Measurements from ENCODE around the gene LEMD3. TPM values are rescaled to one million over a fixed set of nuclear protein-coding genes. Genes with fewer than 3 reads are reported as not detected.

Gene LEMD3
- polyA plus RNA-seq, 4 donors = 4.9 to 29.5 (median 6.7) TPM

DNA sequence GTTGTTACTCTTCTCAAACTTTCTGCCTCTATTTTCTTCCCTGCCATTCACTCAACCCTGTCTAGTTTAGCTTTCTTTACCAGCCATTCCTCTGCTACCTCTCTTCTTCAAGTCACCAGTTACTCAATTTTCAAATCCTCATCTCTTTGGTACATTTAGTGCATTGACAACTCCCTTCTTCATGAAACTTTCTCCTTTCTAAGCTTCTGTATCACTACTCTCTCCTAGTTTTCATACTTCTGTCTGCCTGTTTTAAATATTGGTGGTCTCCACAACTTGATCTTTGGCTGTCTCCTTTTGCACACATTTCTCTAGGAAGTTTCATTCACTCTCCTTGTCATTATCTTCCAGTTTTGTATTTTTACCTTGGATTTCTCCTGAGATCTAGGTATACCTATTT, 6.0 kb downstream of the LEMD3 start:
- Histone ChIP-seq H3K9me3 (ENCODE audit: control insufficient read depth in 2 of 2, insufficient read depth in 1 of 2, low read depth in 1 of 2, low read length in 1 of 2) (no peaks in the 10 kb centered on the region), H3K36me3 (ENCODE audit: control insufficient read depth in 3 of 3, insufficient read depth in 2 of 3, low read depth in 1 of 3, low read length in 3 of 3) (peaks cover 0 to 7% (median 3%) of the 10 kb centered on the region in 3 donors), H3K4me1 (ENCODE audit: control insufficient read depth in 3 of 3, insufficient read depth in 2 of 3, low read depth in 1 of 3, low read length in 2 of 3) (peaks cover 3 to 12% (median 5%) of the 10 kb centered on the region in 3 donors), H3K27ac (ENCODE audit: low read depth in 1 of 3, low read length in 2 of 3) (no peak overlapping the region), H3K4me3 (ENCODE audit: low read depth in 1 of 3, low read length in 3 of 3) (no peak overlapping the region), H3K27me3 (ENCODE audit: control insufficient read depth in 3 of 3, insufficient read depth in 3 of 3, low read length in 3 of 3) (no peaks in the 10 kb centered on the region)
- FAIRE-seq (no peak), DNase-seq (no peak)

DNA sequence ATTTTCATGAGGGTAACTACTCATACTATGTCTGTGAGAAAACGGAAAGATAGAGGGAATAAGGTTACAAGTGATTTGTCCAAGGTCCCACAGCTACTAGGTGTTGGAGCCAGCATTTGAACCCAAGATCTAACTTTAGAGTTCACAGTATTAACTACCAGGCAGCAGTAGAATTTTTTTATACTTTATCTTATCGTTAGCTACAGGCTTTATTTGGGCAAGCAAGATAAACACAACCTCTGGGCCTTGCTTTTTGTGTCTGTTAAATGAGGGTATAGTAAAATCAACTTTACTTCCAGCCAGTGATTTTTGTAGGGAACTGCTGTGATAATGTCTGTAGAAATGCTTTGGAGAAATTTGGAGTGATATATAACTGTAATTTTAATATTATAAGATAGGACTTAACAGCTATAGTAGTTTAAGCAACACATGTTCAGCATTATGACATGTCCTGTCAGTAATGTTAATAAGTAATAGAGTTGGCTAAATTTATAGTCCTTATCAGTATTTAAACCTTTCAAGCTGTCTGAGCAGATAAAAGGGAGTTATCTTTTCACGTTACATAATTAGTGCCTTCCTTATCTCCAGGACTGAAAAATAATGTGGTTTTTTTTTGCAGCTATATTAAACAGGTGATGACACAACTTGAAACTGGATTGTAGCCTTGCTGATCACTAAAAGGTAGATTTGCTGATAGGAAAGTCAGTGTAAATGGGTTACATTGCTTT, 12.8 kb downstream of the LEMD3 start:
- Histone ChIP-seq H3K27me3 (ENCODE audit: control insufficient read depth in 3 of 3, insufficient read depth in 3 of 3, low read length in 3 of 3) (no peaks in the 10 kb centered on the region), H3K4me1 (ENCODE audit: control insufficient read depth in 3 of 3, insufficient read depth in 2 of 3, low read depth in 1 of 3, low read length in 2 of 3) (peaks cover 0 to 2% (median 2%) of the 10 kb centered on the region in 3 donors), H3K27ac (ENCODE audit: low read depth in 1 of 3, low read length in 2 of 3) (no peak overlapping the region), H3K4me3 (ENCODE audit: low read depth in 1 of 3, low read length in 3 of 3) (no peak overlapping the region), H3K9me3 (ENCODE audit: control insufficient read depth in 2 of 2, insufficient read depth in 1 of 2, low read depth in 1 of 2, low read length in 1 of 2) (no peaks in the 10 kb centered on the region), H3K36me3 (ENCODE audit: control insufficient read depth in 3 of 3, insufficient read depth in 2 of 3, low read depth in 1 of 3, low read length in 3 of 3) (peaks cover 0 to 9% (median 3%) of the 10 kb centered on the region in 3 donors)
- DNase-seq (peak; percentile 65 to 75), FAIRE-seq (no peak)
- WGBS, 3 donors = 14 to 59% (median 26%) methylated on average over 3 of the region's 3 CpGs

DNA sequence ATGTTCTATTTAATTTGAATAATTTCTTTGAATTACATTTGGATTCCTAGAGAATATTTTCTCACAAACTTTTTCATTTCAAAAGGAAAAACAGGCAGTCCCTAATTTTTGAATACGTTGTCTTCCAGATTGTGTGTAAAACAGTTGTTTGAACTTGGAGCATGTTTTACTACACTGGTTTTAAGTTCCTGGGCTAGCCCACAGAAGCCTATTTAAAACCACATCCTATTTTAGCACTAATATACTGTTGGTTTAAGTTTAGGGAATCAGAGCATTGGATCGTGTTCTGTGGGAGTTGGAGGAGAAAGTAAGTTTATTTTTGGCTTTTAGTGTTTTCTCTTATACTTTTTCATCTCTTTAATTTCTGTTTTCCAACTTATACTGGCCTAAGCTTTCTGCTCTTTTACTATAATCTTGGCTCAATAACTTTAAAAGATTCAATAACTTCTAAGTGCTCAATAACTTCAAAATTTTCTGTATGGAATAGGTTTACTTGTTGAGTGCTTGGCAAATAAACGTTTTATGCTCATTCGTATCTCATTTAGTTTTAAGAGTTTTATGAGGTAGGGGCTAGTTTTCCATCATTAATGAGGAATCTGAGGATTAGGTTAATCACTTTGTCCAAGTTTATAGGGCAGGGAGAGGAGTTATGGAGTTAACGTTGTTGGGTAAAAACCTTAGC, 14.9 kb downstream of the LEMD3 start:
- 84 to 95% (median 92%) methylated on average over 5 of the region's 5 CpGs for WGBS, 3 donors
- Histone ChIP-seq H3K27me3 (ENCODE audit: control insufficient read depth in 3 of 3, insufficient read depth in 3 of 3, low read length in 3 of 3) (no peaks in the 10 kb centered on the region), H3K4me1 (ENCODE audit: control insufficient read depth in 3 of 3, insufficient read depth in 2 of 3, low read depth in 1 of 3, low read length in 2 of 3) (peaks cover 2 to 5% (median 2%) of the 10 kb centered on the region in 3 donors), H3K4me3 (ENCODE audit: low read depth in 1 of 3, low read length in 3 of 3) (no peak overlapping the region), H3K27ac (ENCODE audit: low read depth in 1 of 3, low read length in 2 of 3) (no peak overlapping the region), H3K9me3 (ENCODE audit: control insufficient read depth in 2 of 2, insufficient read depth in 1 of 2, low read depth in 1 of 2, low read length in 1 of 2) (no peaks in the 10 kb centered on the region), H3K36me3 (ENCODE audit: control insufficient read depth in 3 of 3, insufficient read depth in 2 of 3, low read depth in 1 of 3, low read length in 3 of 3) (peaks cover 0 to 5% (median 0%) of the 10 kb centered on the region in 3 donors)
- no peak for FAIRE-seq
- no peak for DNase-seq

DNA sequence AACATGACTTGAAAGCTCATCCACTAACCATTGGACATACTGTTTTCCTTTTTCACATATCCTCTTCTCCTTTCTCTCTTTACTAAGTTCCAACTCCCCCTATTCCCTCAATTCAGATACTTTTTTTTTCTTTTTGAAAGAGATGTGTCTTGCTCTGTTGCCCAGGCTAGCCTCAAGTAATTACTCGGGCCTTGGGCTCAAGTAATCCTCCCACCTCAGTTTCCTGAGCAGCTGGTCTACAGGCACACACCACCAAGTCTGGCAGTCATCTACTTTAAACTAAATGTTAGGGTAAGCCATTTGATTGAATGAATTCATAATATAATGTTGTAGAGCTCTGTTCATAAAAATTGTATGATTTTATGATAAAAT, 15.5 kb downstream of the LEMD3 start:
- peaks cover 2 to 5% (median 2%) of the 10 kb centered on the region in 3 donors for H3K4me1 ChIP-seq (ENCODE audit: control insufficient read depth in 3 of 3, insufficient read depth in 2 of 3, low read depth in 1 of 3, low read length in 2 of 3)
- H3K36me3 ChIP-seq (ENCODE audit: control insufficient read depth in 3 of 3, insufficient read depth in 2 of 3, low read depth in 1 of 3, low read length in 3 of 3) = peaks cover 0 to 4% (median 0%) of the 10 kb centered on the region in 3 donors
- FAIRE-seq (no peak), DNase-seq (no peak)
- H3K4me3 ChIP-seq (ENCODE audit: low read depth in 1 of 3, low read length in 3 of 3) = no peak overlapping the region
- no peaks in the 10 kb centered on the region for H3K27me3 ChIP-seq (ENCODE audit: control insufficient read depth in 3 of 3, insufficient read depth in 3 of 3, low read length in 3 of 3)
- WGBS, 3 donors = 86 to 95% (median 89%) methylated on average over 1 of the region's 1 CpG
- no peaks in the 10 kb centered on the region for H3K9me3 ChIP-seq (ENCODE audit: control insufficient read depth in 2 of 2, insufficient read depth in 1 of 2, low read depth in 1 of 2, low read length in 1 of 2)
- H3K27ac ChIP-seq (ENCODE audit: low read depth in 1 of 3, low read length in 2 of 3) = no peak overlapping the region

DNA sequence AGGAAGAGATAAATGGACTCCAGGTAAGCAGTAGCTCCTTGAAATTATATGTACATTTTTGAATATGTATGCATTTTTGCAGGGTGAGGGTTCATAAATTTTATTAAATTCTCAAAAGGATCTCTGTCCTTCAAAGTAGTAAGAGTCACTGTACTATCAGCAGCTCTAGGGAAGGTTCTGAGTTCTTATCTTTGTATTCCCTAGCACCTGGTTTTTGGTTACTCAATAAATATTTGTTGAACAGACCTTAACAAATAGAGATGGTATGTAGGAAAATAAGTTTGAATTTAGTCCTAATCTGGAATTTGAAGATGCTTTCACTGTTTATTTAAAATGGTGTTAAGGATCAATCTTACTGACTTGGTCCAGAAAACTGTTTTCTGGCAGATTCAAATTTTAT, 18.3 kb downstream of the LEMD3 start:
- Histone ChIP-seq H3K27me3 (ENCODE audit: control insufficient read depth in 3 of 3, insufficient read depth in 3 of 3, low read length in 3 of 3) (no peaks in the 10 kb centered on the region), H3K36me3 (ENCODE audit: control insufficient read depth in 3 of 3, insufficient read depth in 2 of 3, low read depth in 1 of 3, low read length in 3 of 3) (peaks cover 0 to 2% (median 0%) of the 10 kb centered on the region in 3 donors), H3K4me3 (ENCODE audit: low read depth in 1 of 3, low read length in 3 of 3) (no peak overlapping the region), H3K9me3 (ENCODE audit: control insufficient read depth in 2 of 2, insufficient read depth in 1 of 2, low read depth in 1 of 2, low read length in 1 of 2) (no peaks in the 10 kb centered on the region), H3K4me1 (ENCODE audit: control insufficient read depth in 3 of 3, insufficient read depth in 2 of 3, low read depth in 1 of 3, low read length in 2 of 3) (peaks cover 0 to 5% (median 0%) of the 10 kb centered on the region in 3 donors), H3K27ac (ENCODE audit: low read depth in 1 of 3, low read length in 2 of 3) (no peak overlapping the region)
- FAIRE-seq = no peak
- no peak for DNase-seq

DNA sequence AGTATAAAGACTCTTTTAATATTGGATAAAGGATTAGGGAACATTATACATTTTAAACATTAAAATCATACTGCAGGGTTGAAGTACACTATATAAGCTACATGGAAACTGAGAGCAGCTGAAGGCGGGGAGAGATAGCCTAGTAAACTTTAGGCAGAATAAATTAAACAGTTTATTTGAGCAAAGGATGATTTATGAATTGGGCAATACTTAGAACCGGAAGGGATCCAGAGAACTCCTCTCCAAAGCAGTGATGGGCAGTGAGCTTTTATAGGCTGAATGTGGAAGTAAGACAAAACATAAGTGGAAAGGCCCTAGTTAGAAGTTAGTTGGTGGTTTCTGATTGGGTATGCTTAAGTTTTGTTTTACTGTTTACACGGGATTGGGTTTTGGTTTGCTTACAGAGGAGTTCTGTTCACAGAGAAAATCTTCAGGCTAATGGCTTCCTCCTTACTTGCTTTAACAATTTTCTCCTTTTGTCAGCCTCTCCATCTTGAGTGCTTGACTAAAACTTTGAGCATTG, 18.9 kb downstream of the LEMD3 start:
- 70 to 88% (median 79%) methylated on average over 3 of the region's 3 CpGs for WGBS, 3 donors
- Histone ChIP-seq H3K4me1 (ENCODE audit: control insufficient read depth in 3 of 3, insufficient read depth in 2 of 3, low read depth in 1 of 3, low read length in 2 of 3) (peaks cover 4 to 5% (median 5%) of the 10 kb centered on the region in 3 donors), H3K4me3 (ENCODE audit: low read depth in 1 of 3, low read length in 3 of 3) (no peak overlapping the region), H3K9me3 (ENCODE audit: control insufficient read depth in 2 of 2, insufficient read depth in 1 of 2, low read depth in 1 of 2, low read length in 1 of 2) (no peaks in the 10 kb centered on the region), H3K27ac (ENCODE audit: low read depth in 1 of 3, low read length in 2 of 3) (no peak overlapping the region), H3K27me3 (ENCODE audit: control insufficient read depth in 3 of 3, insufficient read depth in 3 of 3, low read length in 3 of 3) (no peaks in the 10 kb centered on the region), H3K36me3 (ENCODE audit: control insufficient read depth in 3 of 3, insufficient read depth in 2 of 3, low read depth in 1 of 3, low read length in 3 of 3) (peaks cover 0 to 2% (median 0%) of the 10 kb centered on the region in 3 donors)
- no peak for FAIRE-seq
- no peak for DNase-seq

DNA sequence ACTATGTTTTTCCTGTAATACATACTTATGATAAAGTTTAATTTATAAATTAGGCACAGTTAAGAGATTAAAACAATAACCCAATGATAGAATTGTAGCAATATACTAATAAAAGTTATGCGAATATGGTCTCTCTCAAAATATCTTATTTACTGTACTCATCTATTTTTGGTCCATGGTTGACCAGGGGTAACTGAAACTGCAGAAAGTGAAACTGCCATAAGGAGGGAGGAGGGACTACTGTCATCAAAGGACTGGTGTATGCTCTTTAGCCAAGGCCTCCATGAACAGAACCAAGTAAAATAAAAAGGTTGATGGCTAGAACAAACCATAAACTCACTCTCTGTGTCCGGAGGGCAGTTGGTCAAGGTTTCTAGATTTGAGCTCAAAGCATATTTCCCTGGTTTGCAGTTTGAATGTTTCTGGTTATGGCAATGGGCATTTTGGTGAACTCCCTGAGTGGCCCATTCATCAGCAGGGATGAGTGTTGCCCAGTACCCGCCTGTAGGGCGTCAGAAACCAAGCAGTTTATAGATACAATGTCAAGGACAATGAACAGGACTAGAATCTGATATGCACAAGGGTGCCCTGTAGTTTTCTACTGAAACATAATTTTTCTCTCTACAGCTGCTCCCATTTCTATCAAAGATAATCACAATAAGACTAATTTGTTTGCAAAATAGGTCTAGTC, 19.8 kb downstream of the LEMD3 start:
- DNase-seq (no peak), FAIRE-seq (no peak)
- Histone ChIP-seq H3K4me3 (ENCODE audit: low read depth in 1 of 3, low read length in 3 of 3) (no peak overlapping the region), H3K36me3 (ENCODE audit: control insufficient read depth in 3 of 3, insufficient read depth in 2 of 3, low read depth in 1 of 3, low read length in 3 of 3) (peaks cover 0 to 2% (median 0%) of the 10 kb centered on the region in 3 donors), H3K4me1 (ENCODE audit: control insufficient read depth in 3 of 3, insufficient read depth in 2 of 3, low read depth in 1 of 3, low read length in 2 of 3) (peaks cover 5 to 6% (median 5%) of the 10 kb centered on the region in 3 donors), H3K27ac (ENCODE audit: low read depth in 1 of 3, low read length in 2 of 3) (no peak overlapping the region), H3K27me3 (ENCODE audit: control insufficient read depth in 3 of 3, insufficient read depth in 3 of 3, low read length in 3 of 3) (no peaks in the 10 kb centered on the region), H3K9me3 (ENCODE audit: control insufficient read depth in 2 of 2, insufficient read depth in 1 of 2, low read depth in 1 of 2, low read length in 1 of 2) (no peaks in the 10 kb centered on the region)
- WGBS, 3 donors = 82 to 87% (median 82%) methylated on average over 4 of the region's 4 CpGs

DNA sequence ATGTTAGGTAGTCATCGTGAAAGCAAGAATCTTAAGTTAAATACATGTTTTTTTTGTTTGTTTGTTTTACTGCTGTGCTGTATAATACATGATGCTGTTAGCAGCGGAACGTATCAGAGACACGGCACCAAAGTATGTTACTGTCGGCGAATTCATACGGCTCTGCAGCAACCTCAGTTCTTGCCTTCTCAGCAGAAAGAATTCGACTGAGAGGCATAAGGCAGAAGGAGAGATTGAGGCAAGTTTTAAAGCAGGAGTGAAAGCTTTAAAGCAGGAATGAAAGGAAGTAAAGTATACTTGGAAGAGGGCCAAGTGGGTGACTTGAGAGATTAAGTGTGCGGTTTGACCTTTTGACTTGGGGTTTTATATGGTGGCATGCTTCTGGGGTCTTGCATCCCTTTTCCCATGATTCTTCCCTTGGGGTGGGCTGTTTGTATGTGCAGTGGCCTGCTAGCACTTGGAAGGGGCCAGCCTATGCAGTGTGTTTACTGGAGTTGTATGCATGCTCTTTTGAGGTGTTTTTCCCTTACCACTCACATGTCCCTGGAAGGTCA, 23.7 kb downstream of the LEMD3 start:
- FAIRE-seq (no peak), DNase-seq (peak; percentile 10 to 28)
- Histone ChIP-seq H3K4me1 (ENCODE audit: control insufficient read depth in 3 of 3, insufficient read depth in 2 of 3, low read depth in 1 of 3, low read length in 2 of 3) (peaks cover 5 to 9% (median 5%) of the 10 kb centered on the region in 3 donors), H3K27ac (ENCODE audit: low read depth in 1 of 3, low read length in 2 of 3) (no peak overlapping the region), H3K36me3 (ENCODE audit: control insufficient read depth in 3 of 3, insufficient read depth in 2 of 3, low read depth in 1 of 3, low read length in 3 of 3) (no peaks in the 10 kb centered on the region), H3K9me3 (ENCODE audit: control insufficient read depth in 2 of 2, insufficient read depth in 1 of 2, low read depth in 1 of 2, low read length in 1 of 2) (peaks cover 0 to 6% of the 10 kb centered on the region in 2 donors), H3K27me3 (ENCODE audit: control insufficient read depth in 3 of 3, insufficient read depth in 3 of 3, low read length in 3 of 3) (no peaks in the 10 kb centered on the region), H3K4me3 (ENCODE audit: low read depth in 1 of 3, low read length in 3 of 3) (no peak overlapping the region)
- WGBS, 3 donors = 17 to 47% (median 35%) methylated on average over 9 of the region's 9 CpGs
